ENCODE data around the gene ITGA2B. TPM values are rescaled to one million over a fixed set of nuclear protein-coding genes. Genes with fewer than 3 reads are reported as not detected.
"Not testable (repeated sequence)": the region's sequence is repeated elsewhere in the genome, so short reads cannot be mapped to it uniquely, and the experiment has no call there.

The ITGA2B gene
- polyA plus RNA-seq, 1 donor (not counting 4 experiments of a cell fraction or from before 2014, with no cell fraction given), result not detected

GRCh38 chr17:44367231-44367979 is 22.0 kb downstream of the ITGA2B start:
- no peaks in the 10 kb centered on the region for H3K36me3 ChIP-seq (ENCODE audit: control insufficient read depth in 2 of 2, extremely low read depth in 1 of 2, insufficient read depth in 2 of 2, low read length in 2 of 2)
- no peak for FAIRE-seq
- DNase-seq (ENCODE audit: low read depth, low spot score), result no peak
- H3K4me2 ChIP-seq (ENCODE audit: control insufficient read depth, extremely low read depth, insufficient read depth, low read depth, low read length), result no peak overlapping the region
- H3K9me1 ChIP-seq (ENCODE audit: control insufficient read depth, extremely low read depth, insufficient read depth, low read length), result no peaks in the 10 kb centered on the region
- no peaks in the 10 kb centered on the region for H3K79me2 ChIP-seq (ENCODE audit: control insufficient read depth, insufficient read depth, low read length)
- no peak overlapping the region for H3K4me3 ChIP-seq (ENCODE audit: control insufficient read depth in 2 of 3, extremely low read depth in 1 of 3, insufficient read depth in 2 of 3, low read depth in 1 of 3, low read length in 3 of 3)
- H4K20me1 ChIP-seq (ENCODE audit: control insufficient read depth, extremely low read depth, insufficient read depth, low read length), result no peaks in the 10 kb centered on the region
- H3K9ac ChIP-seq (ENCODE audit: control insufficient read depth, extremely low read depth, insufficient read depth, low read length), result no peak overlapping the region
- no peaks in the 10 kb centered on the region for H3K9me3 ChIP-seq (ENCODE audit: control insufficient read depth, low read depth, low read length)
- H2AFZ ChIP-seq (ENCODE audit: control insufficient read depth, low read length), result no peak overlapping the region
- dilution Hi-C loops (cut with MboI; ENCODE audit: extremely low pct_ligation_motif_present, low sequenced_read_pairs), result no loop called here
- H3K4me1 ChIP-seq (ENCODE audit: control insufficient read depth, extremely low read depth, insufficient read depth, low read length), result no peaks in the 10 kb centered on the region
- H3K27me3 ChIP-seq (ENCODE audit: control insufficient read depth, extremely low read depth, insufficient read depth, low read length), result peaks cover 24% of the 10 kb centered on the region
- H3K27ac ChIP-seq (ENCODE audit: control insufficient read depth, insufficient read depth, low read length), result no peak overlapping the region
- TF ChIP-seq EZH2 (IDR thresholded peaks at IDR 0.05; ENCODE audit: low read length) (no peak), CTCF (optimal IDR thresholded peaks at IDR 0.05 in 1 of 3, IDR thresholded peaks at IDR 0.05 in 1 of 3, conservative IDR thresholded peaks at IDR 0.05 in 1 of 3; ENCODE audit: extremely low read depth in 1 of 3, insufficient read depth in 2 of 3, low read length in 3 of 3) (no peak)

GRCh38 chr17:44365051-44365450 is 24.4 kb downstream of the ITGA2B start:
- H4K20me1 ChIP-seq (ENCODE audit: control insufficient read depth, extremely low read depth, insufficient read depth, low read length); H2AFZ ChIP-seq (ENCODE audit: control insufficient read depth, low read length); H3K79me2 ChIP-seq (ENCODE audit: control insufficient read depth, insufficient read depth, low read length); H3K4me3 ChIP-seq (ENCODE audit: control insufficient read depth in 2 of 3, extremely low read depth in 1 of 3, insufficient read depth in 2 of 3, low read depth in 1 of 3, low read length in 3 of 3); dilution Hi-C loops (cut with MboI; ENCODE audit: extremely low pct_ligation_motif_present, low sequenced_read_pairs); H3K4me1 ChIP-seq (ENCODE audit: control insufficient read depth, extremely low read depth, insufficient read depth, low read length); H3K36me3 ChIP-seq (ENCODE audit: control insufficient read depth in 2 of 2, extremely low read depth in 1 of 2, insufficient read depth in 2 of 2, low read length in 2 of 2); H3K4me2 ChIP-seq (ENCODE audit: control insufficient read depth, extremely low read depth, insufficient read depth, low read depth, low read length); H3K9me1 ChIP-seq (ENCODE audit: control insufficient read depth, extremely low read depth, insufficient read depth, low read length); H3K27ac ChIP-seq (ENCODE audit: control insufficient read depth, insufficient read depth, low read length); DNase-seq (ENCODE audit: low read depth, low spot score); H3K9ac ChIP-seq (ENCODE audit: control insufficient read depth, extremely low read depth, insufficient read depth, low read length); FAIRE-seq; H3K9me3 ChIP-seq (ENCODE audit: control insufficient read depth, low read depth, low read length): not testable (repeated sequence)
- peaks cover 27% of the 10 kb centered on the region for H3K27me3 ChIP-seq (ENCODE audit: control insufficient read depth, extremely low read depth, insufficient read depth, low read length)
